HG02970 (cell line): ENCODE measurements around the gene HOXC10.

Experiments
- ATAC-seq: cut with Tn5 transposase; IDR thresholded peaks from one replicate; pipeline ENCODE4 v1.9.1; 2021; ENCODE audit warnings: mild to moderate bottlenecking, moderate library complexity, moderate number of reproducible peaks; ENCODE audit not compliant: unreplicated experiment, low FRiP score

The HOXC10 gene

DNA sequence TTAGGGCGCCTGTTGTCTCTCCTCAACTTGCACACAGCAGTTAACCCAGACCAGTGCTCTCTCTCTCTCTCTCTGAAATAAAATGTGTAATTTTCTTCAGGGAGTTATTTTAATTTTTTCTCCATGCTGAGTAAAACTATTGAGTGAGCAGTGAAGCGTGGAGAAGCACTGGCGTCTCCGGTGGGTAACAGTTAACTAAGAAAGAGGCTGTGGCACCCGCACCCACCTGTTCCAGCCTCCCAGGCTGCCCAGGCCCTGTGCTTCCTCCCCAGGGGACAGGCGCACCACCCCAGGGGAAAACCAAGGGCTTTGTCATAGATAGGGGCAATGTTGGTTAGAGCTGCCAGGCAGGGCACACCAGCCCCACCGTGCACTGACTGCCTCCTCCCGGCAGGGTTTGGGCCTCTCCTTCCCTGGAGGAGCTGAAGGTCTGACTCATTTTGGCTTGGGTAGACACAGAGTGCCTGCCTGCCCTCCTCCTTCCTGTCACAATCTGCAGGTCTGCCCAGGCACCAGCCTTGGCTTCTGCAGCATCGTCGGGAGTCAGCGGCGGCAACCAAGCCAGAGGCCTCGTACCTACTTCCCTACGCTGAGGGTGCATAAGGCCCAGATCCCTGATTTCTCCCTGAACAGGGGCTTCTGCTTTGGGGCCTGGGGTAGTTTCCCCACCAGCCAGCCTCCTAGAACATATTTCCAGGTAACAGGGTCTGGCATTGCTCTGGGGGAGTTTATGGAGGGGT lies 51.8 kb downstream of the HOXC10 start:
- ATAC-seq: no peak

DNA sequence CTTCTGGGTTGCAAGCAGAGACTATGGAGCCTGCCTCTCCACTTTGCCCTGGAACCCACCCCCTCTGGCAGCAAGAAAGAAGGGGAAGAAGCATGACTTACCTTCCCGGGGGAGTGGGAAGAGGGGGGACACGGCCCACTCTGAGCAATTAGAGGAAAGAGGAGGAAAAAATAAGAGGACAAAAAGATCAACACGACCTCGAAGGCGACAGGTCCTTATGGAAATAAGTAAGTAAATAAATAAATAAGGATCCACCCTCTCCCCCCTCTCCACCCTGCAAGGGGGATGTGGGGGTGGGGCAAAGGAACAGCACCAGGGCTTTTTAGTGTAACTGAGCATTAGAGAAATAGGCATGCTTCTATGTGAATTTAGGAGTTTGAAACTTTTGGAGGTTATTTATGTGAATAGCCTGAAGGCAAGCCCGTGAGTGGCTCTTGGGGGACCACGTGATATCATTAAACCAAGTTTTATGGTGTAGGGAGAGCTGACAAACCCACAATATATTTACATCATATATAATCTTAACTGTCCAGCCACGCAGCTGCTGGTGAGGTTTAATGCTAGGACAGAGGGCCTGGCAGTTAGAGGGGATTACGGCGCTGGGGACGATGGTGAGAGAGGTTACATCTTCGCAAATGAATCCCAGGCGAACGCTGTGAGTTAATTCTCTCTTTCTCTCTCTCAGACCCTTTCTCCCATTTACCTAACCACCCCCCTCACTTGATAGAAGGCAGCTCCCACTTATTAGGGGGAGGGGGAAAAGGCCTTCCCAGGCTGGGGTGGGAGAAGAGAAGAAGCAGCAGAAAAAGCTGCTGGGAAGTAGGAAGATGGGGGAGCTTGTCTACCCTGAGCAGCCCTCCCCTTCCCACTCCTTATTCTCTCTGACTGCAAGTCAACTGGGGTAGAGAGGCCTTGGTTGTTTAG lies 52.7 kb downstream of the HOXC10 start:
- ATAC-seq: no peak

DNA sequence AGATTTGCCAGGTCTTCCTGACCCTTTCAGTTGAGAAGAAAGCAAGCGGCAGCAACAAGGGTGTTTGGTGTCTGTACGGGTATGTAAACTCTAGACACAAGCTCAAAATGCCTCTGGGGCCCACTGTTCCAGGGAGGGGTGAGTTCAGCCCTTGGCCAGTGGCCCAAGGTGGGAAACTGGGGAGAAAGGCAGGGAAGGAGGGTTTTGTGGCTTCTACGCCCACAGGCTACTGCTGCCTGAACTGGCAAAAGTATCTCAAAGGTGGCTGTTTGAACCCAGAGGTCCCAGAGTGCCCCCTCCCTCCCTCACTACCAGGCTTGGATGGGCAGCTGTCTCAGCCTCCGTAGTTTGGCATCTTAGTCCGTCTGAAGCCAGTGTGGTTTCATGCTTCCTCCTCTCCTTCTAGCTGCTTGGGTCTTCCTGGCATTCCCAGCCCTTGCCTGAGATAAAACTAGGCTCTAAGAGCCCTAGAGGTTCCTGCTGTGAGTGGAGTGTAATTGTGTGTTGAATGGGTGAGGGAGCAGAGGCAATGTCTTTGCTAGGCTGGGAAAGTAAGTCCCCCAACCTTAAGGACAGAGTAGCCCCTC lies 53.4 kb downstream of the HOXC10 start:
- ATAC-seq: no peak

DNA sequence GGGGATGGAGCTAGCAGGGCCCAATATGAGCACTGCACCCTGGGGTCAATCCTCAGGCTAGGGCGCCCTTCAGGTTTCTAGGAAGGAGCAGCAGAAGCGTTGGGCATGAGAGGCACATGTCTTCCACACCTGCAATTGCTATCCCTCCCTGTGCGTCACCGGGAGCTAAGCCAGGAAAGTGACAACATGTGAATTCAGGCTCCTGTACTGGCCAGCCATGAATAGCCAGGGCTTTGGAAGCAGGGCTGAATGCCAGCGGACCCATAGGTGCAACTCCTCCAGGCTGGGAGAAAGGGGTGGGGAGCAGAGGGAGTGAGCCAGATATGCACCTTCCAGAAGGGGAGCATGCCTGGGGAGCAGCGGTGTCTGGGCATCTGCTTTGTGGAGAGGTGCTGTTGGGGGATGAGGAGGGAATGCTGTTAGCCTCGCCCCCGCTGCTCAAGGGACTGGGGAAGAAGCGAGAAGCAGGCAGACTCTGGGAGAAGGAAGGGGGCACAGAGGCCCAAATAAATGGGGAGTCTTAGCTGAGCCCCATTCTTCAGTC lies 54.0 kb downstream of the HOXC10 start:
- no peak for ATAC-seq

DNA sequence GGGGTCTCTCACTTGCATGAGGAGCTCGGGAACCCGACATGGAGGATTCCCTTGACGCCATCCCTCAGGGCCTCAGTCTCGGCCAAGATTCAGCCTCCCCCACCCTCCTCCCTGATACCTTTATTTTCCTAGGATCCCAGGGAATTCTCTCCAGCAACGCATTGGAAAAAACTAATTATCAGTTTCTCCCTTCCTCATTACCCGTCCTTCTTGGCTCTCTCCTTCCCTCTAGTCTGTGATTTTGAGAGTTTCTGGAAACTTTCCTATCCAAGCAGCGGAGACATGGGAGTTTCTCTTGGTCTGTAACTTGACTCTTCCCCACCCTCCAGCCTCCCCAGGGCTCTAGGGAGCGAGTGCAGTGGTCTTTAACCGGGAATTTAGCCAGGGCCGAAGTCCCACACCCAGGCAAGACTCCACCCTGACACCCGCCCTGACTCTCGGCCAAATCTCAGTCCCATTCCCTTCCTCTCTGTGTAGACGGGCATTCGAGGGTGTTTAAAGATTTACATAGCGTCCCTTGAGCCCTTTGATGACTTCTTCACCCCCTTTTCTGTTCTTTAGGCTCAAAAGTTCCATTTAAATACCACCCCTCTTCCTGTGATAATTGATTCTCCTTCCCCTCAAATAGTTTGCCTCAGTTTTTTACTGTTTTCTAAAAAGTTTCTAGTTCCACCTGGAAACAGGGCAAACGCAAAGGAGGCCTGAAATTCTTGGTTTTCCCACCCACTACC lies 54.6 kb downstream of the HOXC10 start:
- ATAC-seq: no peak
